ENCODE data around the gene SPNS3.

DNA sequence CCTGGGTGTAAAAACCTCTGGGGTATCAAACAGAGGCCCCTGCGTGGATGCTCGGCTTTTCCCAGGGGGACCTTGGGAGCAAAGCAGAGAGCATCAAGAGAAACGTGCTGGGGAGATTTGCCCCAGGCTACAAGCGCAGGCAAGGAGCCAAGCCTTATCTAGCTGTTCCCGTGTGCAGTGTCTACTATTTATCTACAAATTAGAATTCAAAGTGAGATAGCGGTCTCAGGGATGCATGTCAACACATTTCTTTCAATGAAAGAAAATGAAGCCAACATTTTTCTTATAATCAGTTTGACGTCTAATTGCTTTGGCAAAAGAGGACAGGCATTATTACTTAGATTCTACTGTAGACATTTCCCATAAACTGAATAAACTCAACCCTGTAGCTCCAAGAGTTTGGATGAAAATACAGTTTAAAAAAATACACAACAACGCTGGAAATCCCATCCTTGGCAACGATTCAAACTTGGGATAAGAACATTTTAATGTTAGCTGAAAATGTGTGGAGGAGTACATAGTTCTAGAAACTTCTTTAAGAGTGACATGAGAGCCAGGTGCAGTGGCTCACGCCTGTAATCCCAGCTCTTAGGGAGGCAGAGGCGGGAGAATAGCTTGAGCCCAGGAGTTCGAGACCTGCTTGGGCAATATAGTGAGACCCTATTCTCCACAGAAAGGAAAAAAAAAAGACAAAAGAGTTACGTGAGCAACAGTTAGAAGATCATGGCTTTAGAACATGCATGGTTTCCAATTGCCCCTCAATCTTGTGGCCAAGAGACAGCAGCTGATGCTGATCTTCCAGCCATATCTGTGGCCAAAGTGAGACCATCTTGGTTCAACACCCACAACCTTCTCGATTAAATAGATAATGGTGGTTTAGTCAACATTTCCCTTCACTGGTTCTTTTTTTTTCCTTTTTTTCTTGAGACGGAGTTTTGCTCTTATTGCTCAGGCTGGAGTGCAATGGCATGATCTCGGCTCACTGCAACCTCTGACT, 7.2 kb downstream of the SPNS3 start:
- TF ChIP-seq, protein P1, sequence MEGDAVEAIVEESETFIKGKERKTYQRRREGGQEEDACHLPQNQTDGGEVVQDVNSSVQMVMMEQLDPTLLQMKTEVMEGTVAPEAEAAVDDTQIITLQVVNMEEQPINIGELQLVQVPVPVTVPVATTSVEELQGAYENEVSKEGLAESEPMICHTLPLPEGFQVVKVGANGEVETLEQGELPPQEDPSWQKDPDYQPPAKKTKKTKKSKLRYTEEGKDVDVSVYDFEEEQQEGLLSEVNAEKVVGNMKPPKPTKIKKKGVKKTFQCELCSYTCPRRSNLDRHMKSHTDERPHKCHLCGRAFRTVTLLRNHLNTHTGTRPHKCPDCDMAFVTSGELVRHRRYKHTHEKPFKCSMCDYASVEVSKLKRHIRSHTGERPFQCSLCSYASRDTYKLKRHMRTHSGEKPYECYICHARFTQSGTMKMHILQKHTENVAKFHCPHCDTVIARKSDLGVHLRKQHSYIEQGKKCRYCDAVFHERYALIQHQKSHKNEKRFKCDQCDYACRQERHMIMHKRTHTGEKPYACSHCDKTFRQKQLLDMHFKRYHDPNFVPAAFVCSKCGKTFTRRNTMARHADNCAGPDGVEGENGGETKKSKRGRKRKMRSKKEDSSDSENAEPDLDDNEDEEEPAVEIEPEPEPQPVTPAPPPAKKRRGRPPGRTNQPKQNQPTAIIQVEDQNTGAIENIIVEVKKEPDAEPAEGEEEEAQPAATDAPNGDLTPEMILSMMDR (IDR thresholded peaks at IDR 0.05 in 8 of 11, conservative IDR thresholded peaks at IDR 0.05 in 3 of 11): no peak
- no peak for TF ChIP-seq POLR2A (IDR thresholded peaks at IDR 0.05)

Data from spleen (tissue), 7 donors.